ENCODE measurements around the gene SCNM1.

DNA sequence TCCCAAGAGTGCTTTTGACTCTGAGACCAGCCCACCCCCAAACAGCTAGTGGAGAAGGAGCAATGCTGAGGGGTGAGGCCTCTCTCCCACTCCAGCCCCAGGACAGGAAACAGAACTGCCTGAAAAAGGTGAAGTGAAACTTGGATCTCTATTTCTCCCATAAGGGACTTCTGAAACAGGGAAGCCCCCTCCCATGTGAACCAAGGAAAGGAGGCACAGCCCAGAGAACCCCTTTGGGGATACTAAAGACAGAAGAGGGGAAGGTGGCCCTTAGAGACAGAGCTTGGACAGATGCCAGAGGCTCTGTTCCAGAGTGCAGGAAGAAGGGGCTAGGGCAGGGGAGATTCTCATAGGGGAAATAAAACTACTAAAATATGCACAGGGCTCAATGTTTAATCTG, 6.6 kb upstream of the SCNM1 start:
- TF ChIP-seq, protein P1, sequence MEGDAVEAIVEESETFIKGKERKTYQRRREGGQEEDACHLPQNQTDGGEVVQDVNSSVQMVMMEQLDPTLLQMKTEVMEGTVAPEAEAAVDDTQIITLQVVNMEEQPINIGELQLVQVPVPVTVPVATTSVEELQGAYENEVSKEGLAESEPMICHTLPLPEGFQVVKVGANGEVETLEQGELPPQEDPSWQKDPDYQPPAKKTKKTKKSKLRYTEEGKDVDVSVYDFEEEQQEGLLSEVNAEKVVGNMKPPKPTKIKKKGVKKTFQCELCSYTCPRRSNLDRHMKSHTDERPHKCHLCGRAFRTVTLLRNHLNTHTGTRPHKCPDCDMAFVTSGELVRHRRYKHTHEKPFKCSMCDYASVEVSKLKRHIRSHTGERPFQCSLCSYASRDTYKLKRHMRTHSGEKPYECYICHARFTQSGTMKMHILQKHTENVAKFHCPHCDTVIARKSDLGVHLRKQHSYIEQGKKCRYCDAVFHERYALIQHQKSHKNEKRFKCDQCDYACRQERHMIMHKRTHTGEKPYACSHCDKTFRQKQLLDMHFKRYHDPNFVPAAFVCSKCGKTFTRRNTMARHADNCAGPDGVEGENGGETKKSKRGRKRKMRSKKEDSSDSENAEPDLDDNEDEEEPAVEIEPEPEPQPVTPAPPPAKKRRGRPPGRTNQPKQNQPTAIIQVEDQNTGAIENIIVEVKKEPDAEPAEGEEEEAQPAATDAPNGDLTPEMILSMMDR (IDR thresholded peaks at IDR 0.05), result no peak
- TF ChIP-seq POLR2A (IDR thresholded peaks at IDR 0.05), result no peak

Measured in body of pancreas (tissue), 4 donors.